GM12872 (cell line): ENCODE measurements around the gene ZNF827.

Experiments used
- TF ChIP-seq, protein P1 (sequence below): IDR thresholded peaks from 3 replicates; pipeline ENCODE4 v1.5.1; 2011; ENCODE audit warnings: low read depth, mild to moderate bottlenecking, low read length, moderate library complexity; ENCODE audit not compliant: insufficient read depth

Gene ZNF827

DNA sequence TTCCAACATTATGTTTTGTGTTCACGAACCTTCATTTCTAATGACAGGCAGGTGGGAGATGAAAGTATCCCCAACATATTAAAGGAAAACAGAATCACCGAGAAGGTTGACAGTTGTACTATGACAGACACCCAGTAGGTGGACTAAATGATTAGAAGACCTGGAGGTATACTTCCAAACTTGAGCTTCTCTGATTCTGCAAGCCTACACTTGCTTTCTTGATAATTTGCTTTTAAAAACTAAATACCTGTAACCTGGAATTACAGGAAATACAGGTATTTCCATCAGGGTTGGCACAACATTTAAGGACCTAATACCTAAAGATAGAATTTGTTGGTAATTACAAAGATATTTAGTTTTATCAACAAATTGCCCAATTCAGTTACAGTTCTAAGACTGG, 215.3 kb downstream of the ZNF827 start:
- TF ChIP-seq, protein P1, sequence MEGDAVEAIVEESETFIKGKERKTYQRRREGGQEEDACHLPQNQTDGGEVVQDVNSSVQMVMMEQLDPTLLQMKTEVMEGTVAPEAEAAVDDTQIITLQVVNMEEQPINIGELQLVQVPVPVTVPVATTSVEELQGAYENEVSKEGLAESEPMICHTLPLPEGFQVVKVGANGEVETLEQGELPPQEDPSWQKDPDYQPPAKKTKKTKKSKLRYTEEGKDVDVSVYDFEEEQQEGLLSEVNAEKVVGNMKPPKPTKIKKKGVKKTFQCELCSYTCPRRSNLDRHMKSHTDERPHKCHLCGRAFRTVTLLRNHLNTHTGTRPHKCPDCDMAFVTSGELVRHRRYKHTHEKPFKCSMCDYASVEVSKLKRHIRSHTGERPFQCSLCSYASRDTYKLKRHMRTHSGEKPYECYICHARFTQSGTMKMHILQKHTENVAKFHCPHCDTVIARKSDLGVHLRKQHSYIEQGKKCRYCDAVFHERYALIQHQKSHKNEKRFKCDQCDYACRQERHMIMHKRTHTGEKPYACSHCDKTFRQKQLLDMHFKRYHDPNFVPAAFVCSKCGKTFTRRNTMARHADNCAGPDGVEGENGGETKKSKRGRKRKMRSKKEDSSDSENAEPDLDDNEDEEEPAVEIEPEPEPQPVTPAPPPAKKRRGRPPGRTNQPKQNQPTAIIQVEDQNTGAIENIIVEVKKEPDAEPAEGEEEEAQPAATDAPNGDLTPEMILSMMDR = no peak

DNA sequence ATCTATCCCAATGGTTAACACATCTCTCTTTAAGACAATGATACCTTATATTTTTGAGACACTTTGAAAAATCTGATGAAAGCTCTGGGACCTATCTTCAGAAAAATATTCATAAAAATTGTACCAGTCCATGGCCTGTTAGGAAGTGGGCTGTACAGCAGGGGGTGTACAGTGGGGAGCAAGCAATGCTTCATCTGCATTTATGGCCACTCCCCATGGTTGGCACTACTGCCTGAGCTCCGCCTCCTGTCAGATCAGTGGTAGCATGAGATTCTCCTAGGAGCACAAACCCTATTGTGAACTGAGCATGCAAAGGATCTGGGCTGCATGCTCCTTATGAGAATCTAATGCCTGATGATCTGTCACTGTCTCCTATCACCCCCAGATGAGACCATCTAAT, 216.1 kb downstream of the ZNF827 start:
- TF ChIP-seq, protein P1 = no peak

DNA sequence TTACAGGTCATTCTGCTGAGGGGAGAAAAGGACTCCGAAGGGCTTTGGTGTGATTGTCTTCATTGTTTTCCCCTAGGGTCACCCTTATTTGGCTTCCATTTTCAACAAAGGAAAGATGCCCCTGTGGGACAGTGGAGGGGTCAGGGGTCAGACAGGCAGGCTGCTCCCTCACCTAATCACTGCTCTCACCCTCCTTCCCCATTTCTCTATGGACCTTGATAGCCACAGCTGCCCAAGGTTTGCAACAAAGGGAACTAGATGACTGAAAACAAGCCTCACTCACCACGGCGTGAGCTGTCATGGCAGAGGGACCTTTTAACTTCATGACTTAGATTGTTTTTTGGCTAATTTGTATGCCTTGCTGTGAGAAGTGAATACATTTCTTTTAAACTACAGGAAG, 218.0 kb downstream of the ZNF827 start:
- TF ChIP-seq, protein P1 = no peak

DNA sequence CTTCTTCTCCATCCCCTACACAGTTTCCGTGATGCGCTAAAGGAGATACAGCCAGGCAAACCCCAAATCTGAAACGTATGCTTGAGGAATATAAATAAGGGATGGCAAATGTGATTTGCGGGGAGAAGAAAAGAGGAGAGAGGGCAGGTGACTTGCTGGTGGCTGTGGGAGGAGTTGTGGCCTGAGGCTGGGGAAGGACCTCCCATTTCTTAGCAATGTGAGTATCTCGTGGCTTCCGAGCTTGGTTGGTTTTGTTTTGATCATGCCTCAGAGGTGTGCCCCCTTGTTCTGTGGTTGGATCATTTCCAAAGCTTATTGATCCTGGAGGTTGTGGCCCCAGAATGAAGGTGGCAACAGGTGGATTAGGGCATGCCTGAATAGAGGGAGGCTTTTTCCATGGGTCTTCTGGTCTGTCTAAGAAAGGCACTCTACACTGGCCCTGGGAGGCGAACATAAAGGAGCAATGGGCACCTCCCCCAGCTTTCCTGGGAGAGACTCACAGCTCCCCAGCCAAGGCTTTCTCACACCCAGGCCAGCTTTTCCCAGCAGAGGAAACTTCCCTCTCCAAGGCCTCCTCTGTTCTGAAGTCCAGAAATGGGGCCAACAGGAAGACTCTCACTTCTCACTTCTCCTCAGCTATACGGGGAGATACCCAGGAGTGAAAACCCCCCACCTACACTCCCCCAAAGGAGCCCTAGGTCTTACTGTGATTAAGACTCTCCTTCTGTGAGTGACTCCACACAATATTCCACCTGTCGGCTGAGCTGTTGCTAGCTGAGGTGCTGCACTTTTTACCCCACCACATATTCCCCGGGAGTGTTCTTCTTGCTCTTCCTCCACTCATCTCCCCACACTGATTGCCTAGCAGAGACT, 218.6 kb downstream of the ZNF827 start:
- TF ChIP-seq, protein P1 = no peak

DNA sequence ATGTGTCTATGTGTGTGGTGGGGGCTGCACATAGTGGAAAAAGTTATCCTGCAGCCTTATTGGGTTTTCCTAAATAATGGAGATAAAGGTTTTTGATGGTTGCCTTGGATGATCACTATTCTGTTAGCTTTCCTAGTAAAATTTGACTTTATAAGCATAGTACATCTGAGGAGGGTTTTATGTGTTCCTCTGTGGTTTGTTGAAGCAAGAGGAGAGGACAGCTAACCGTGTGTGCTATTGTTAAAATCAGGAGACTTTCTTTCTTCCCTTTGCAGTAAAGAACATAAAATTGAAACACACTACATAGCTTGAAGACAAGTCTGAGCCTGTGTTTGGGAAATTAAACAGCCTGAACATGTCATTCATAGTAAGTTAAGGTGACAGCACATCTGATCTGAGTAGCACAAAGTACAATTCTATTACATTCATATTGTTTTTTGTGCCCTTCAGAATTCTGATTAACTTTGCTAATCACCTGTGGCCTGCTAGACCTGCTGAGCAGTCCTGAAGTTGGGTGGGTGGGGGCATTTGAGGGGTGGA, 221.9 kb downstream of the ZNF827 start:
- TF ChIP-seq, protein P1 = no peak

DNA sequence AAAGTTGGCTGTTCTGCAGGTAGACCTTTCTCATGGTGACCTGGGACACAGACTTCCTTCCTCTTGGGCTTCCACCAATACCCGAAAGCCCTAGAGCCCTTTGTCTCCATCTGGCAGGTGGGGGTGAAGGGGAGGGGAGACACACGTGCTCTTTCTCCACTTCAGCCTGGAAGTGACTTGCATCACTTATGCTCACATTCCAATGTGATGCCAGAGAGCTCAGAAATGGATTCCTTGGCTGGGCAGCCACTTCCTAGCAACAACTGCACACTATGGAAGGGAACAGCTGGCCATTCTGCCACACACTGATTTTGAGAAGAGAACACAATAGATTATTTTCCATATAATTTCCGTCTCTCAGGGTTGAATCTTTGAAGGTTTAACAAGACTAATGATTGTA, 222.4 kb downstream of the ZNF827 start:
- TF ChIP-seq, protein P1 = no peak

DNA sequence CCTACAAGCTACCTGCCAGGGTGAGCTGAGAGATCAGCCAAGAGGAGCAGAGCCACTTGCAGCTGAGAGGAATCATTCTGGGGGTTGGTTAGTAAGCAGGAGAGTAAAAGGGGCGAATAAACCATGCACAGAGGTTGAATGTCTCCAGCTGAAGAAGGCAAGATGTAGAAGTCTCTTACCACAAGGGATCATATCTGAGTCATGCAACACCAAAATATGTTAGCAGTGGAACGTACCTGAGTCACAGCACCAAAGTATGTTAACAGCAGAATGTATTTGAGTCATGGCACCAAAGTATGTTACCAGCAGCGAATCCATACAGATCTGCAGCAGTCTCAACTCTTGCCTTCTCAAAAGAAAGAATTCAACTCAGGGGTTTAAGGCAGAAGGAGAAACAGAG, 228.8 kb downstream of the ZNF827 start:
- TF ChIP-seq, protein P1 = no peak
